IMR-90 (cell line): Measurements from ENCODE around the gene DUSP12. TPM values are rescaled to one million over a fixed set of nuclear protein-coding genes. Genes with fewer than 3 reads are reported as not detected.

Source experiments
- ATAC-seq: fragments of 200-7000 bp; cut with Tn5 transposase; 2 replicates; pipeline ENCODE4 v1.9.1; 2020; ENCODE audit warnings: low read depth, mild to moderate bottlenecking, moderate library complexity
- Bru-seq: library from RNA; stranded (reverse); fragments of 400-500 nt; gene quantifications from one replicate; lab custom pipeline; 2021; lab: Mats Ljungman, UMichigan
- BruChase-seq, 2 experiments: library from RNA; stranded (reverse); fragments of 400-500 nt; gene quantifications; one replicate each; lab custom pipeline; 2021; lab: Mats Ljungman, UMichigan
- BruUV-seq: library from RNA; stranded (reverse); fragments of 400-500 nt; replicated peaks from 2 replicates; lab custom pipeline; 2021; lab: Mats Ljungman, UMichigan
- CTCF ChIA-PET: fragments of 300-600 bp; formaldehyde crosslinking; extraction: SDS; loops from one replicate; lab custom pipeline; 2021; ENCODE audit warnings: antibody characterized with exemption; lab: Yijun Ruan, JAX
- POLR2A ChIA-PET: fragments of 300-600 bp; sonication (Branson Sonifier 250); formaldehyde crosslinking; loops from one replicate; lab custom pipeline; 2022; ENCODE audit warnings: antibody characterized with exemption; ENCODE audit not compliant: unreplicated experiment; lab: Charles Lee
- DNase-seq: peaks from one replicate; pipeline ENCODE4 v3.0.0; 2013
- H2AFZ ChIP-seq: replicated peaks from 2 replicates; pipeline ENCODE3; 2013; ENCODE audit warnings: low read length, mild to moderate bottlenecking; ENCODE audit not compliant: poor library complexity
- H2AK5ac ChIP-seq: 2 replicates; pipeline ENCODE4 v1.6.1; 2013; ENCODE audit warnings: low read depth, low read length, inconsistent platforms
- H2AK9ac ChIP-seq: replicated peaks from 2 replicates; pipeline ENCODE3; 2013; ENCODE audit warnings: mild to moderate bottlenecking, low read depth, low read length, moderate library complexity; ENCODE audit not compliant: poor library complexity
- H2BK120ac ChIP-seq: 2 replicates; pipeline ENCODE4 v1.6.1; 2013; ENCODE audit warnings: low read depth, low read length, inconsistent platforms
- H2BK15ac ChIP-seq: 3 replicates; pipeline ENCODE4 v1.6.1; 2013; ENCODE audit warnings: low read depth, low read length, inconsistent platforms
- H2BK20ac ChIP-seq: 2 replicates; pipeline ENCODE4 v1.6.1; 2013; ENCODE audit warnings: low read depth, mild to moderate bottlenecking, inconsistent platforms, low read length, moderate library complexity
- H2BK5ac ChIP-seq: 2 replicates; pipeline ENCODE4 v1.6.1; 2013; ENCODE audit warnings: mild to moderate bottlenecking, low read depth, low read length, inconsistent platforms; ENCODE audit not compliant: poor library complexity, severe bottlenecking
- H3K14ac ChIP-seq: replicated peaks from 2 replicates; pipeline ENCODE4 v1.6.1; 2013; ENCODE audit warnings: low read depth, low read length, inconsistent platforms
- H3K18ac ChIP-seq: 2 replicates; pipeline ENCODE4 v1.6.1; 2013; ENCODE audit warnings: low read depth, low read length, control low read depth
- H3K23ac ChIP-seq: 2 replicates; pipeline ENCODE4 v1.6.1; 2013; ENCODE audit warnings: low read depth, low read length, inconsistent platforms
- H3K27ac ChIP-seq: 2 replicates; pipeline ENCODE4 v1.5.1; 2013; ENCODE audit warnings: mild to moderate bottlenecking, control low read depth, low read length; ENCODE audit not compliant: insufficient read depth
- H3K27me3 ChIP-seq: 2 replicates; pipeline ENCODE4 v1.6.1; 2013; ENCODE audit warnings: low read length; ENCODE audit not compliant: control insufficient read depth, insufficient read depth
- H3K36me3 ChIP-seq: 2 replicates; pipeline ENCODE4 v1.6.1; 2013; ENCODE audit warnings: low read length, mixed read lengths; ENCODE audit not compliant: control insufficient read depth, insufficient read depth
- H3K4ac ChIP-seq: 2 replicates; pipeline ENCODE4 v1.6.1; 2013; ENCODE audit warnings: low read depth, low read length, inconsistent platforms
- H3K4me1 ChIP-seq: 2 replicates; pipeline ENCODE4 v1.6.1; 2013; ENCODE audit warnings: low read length, mixed read lengths; ENCODE audit not compliant: control insufficient read depth, insufficient read depth
- H3K4me2 ChIP-seq: 2 replicates; pipeline ENCODE4 v1.6.1; 2013; ENCODE audit warnings: low read depth, mild to moderate bottlenecking, control low read depth, low read length, moderate library complexity
- H3K4me3 ChIP-seq: 2 replicates; pipeline ENCODE4 v1.5.1; 2013; ENCODE audit warnings: low read depth, mild to moderate bottlenecking, control low read depth, low read length, moderate library complexity; ENCODE audit not compliant: insufficient read depth
- H3K56ac ChIP-seq: 2 replicates; pipeline ENCODE4 v1.6.1; 2013; ENCODE audit warnings: low read length, inconsistent platforms; ENCODE audit not compliant: insufficient read depth; ENCODE audit errors: extremely low read depth
- H3K79me1 ChIP-seq, 2 experiments: 2 replicates each; pipeline ENCODE4 v1.6.1; 2013; ENCODE audit warnings: low read length in 2 of 2, inconsistent platforms in 1 of 2, low read depth in 1 of 2
- H3K9ac ChIP-seq: 2 replicates; pipeline ENCODE4 v1.6.1; 2013; ENCODE audit warnings: low read depth, low read length, control low read depth
- H3K9me1 ChIP-seq: 2 replicates; pipeline ENCODE4 v1.6.1; 2013; ENCODE audit warnings: low read length, inconsistent platforms; ENCODE audit not compliant: insufficient read depth
- H3K9me3 ChIP-seq: 2 replicates; pipeline ENCODE4 v1.6.1; 2013; ENCODE audit warnings: low read length; ENCODE audit not compliant: control insufficient read depth, insufficient read depth
- H4K20me1 ChIP-seq: 2 replicates; pipeline ENCODE4 v1.6.1; 2013; ENCODE audit warnings: low read length, inconsistent platforms; ENCODE audit not compliant: insufficient read depth
- H4K5ac ChIP-seq: 2 replicates; pipeline ENCODE4 v1.6.1; 2013; ENCODE audit warnings: mild to moderate bottlenecking, low read depth, low read length, control low read depth
- H4K8ac ChIP-seq, 2 experiments: 2 replicates each; pipeline ENCODE4 v1.6.1; 2013; ENCODE audit warnings: low read depth in 2 of 2, low read length in 2 of 2, control low read depth in 1 of 2, inconsistent platforms in 1 of 2
- H4K91ac ChIP-seq: 2 replicates; pipeline ENCODE4 v1.6.1; 2013; ENCODE audit warnings: low read depth, low read length, inconsistent platforms; ENCODE audit not compliant: insufficient read depth
- BHLHE40 ChIP-seq: fragments of 150-350 bp; IDR thresholded peaks from 2 replicates; pipeline ENCODE4 v1.6.1; 2016; ENCODE audit warnings: mild to moderate bottlenecking, low read depth, low read length
- CHD1 ChIP-seq: IDR thresholded peaks from 2 replicates; pipeline ENCODE4 v1.6.1; 2012; ENCODE audit warnings: low read depth, low read length, improper control_type of control experiment
- MAZ ChIP-seq: IDR thresholded peaks from 2 replicates; pipeline ENCODE4 v1.6.1; 2012; ENCODE audit warnings: low read depth, mild to moderate bottlenecking, low read length, improper control_type of control experiment, moderate library complexity, borderline replicate concordance
- MXI1 ChIP-seq: IDR thresholded peaks from 2 replicates; pipeline ENCODE4 v1.6.1; 2012; ENCODE audit warnings: low read depth, mild to moderate bottlenecking, low read length, moderate library complexity, borderline replicate concordance
- NFE2L2 ChIP-seq: fragments of 150-350 bp; IDR thresholded peaks from 2 replicates; pipeline ENCODE4 v1.6.1; 2016; ENCODE audit warnings: low read depth, mild to moderate bottlenecking, low read length
- POLR2A ChIP-seq: IDR thresholded peaks from 2 replicates; pipeline ENCODE4 v1.6.1; 2012; ENCODE audit warnings: mild to moderate bottlenecking, low read depth, low read length
- RCOR1 ChIP-seq: IDR thresholded peaks from 2 replicates; pipeline ENCODE4 v1.6.1; 2012; ENCODE audit warnings: mild to moderate bottlenecking, low read length, improper control_type of control experiment; ENCODE audit not compliant: insufficient replicate concordance
- USF2 ChIP-seq: fragments of 150-350 bp; IDR thresholded peaks from 2 replicates; pipeline ENCODE4 v1.6.1; 2017; ENCODE audit warnings: mild to moderate bottlenecking, antibody characterized with exemption, low read length, low read depth
- WGBS, 2 experiments: methylation state at CpG; one replicate each; pipeline versions ENCODE4 v1.1.5 to v1.1.7; 2013; ENCODE audit warnings: missing lambda C conversion rate in 2 of 2; ENCODE audit not compliant: insufficient read length in 1 of 2; ENCODE audit errors: extremely low coverage in 2 of 2; 5-methylcytosine and 5-hydroxymethylcytosine counted together
- dilution Hi-C: fragments of 300-500 bp; cut with HindIII; formaldehyde crosslinking; loops from one replicate; pipeline ENCODE4 v1.14.3; 2018; ENCODE audit warnings: low sequenced_read_pairs; ENCODE audit not compliant: unreplicated experiment
- in situ Hi-C: fragments of 300-500 bp; cut with MboI; formaldehyde crosslinking; loops from 3 replicates; pipeline ENCODE4 v1.14.3; 2019; ENCODE audit warnings: low sequenced_read_pairs, inconsistent platforms, mixed read lengths
- intact Hi-C: fragments of 100-400 bp; cut with micrococcal nuclease; formaldehyde crosslinking; loops from 2 replicates; pipeline ENCODE4 v1.10.0; 2022
- long read RNA-seq: library from polyadenylated mRNA; unstranded; transcript quantifications from one replicate; pipeline ENCODE4 v2.0.0, GENCODE V29; 2021; ENCODE audit not compliant: unreplicated experiment
- polyA plus RNA-seq, 3 experiments: library from polyadenylated mRNA; depleted of rRNA; stranded (reverse); fragments of >200 nt; gene quantifications; 2 replicates each; pipeline ENCODE4 v1.2.3, GENCODE V29; 2012; ENCODE audit warnings: low replicate concordance in 1 of 3
- total RNA-seq: library from RNA; depleted of rRNA; stranded (reverse); fragments of >200 nt; gene quantifications from 2 replicates; pipeline ENCODE4 v1.2.3, GENCODE V29; 2012; rRNA removed
- TF ChIP-seq, protein P1 (sequence below): conservative IDR thresholded peaks from 2 replicates; pipeline ENCODE4 v1.5.1; 2012; ENCODE audit warnings: mild to moderate bottlenecking, low read depth, low read length, improper control_type of control experiment

DUSP12 gene
- total RNA-seq (31.5 and 31.7 TPM in 2 replicates), polyA plus RNA-seq (2012; rRNA removed) (35.6 and 39.2 TPM in 2 replicates), Bru-seq, nascent RNA (percentile 74 among the genes with signal in this experiment), BruChase-seq, experiment 1, labeled RNA remaining after a 6-hour chase (percentile 71 among the genes with signal in this experiment), BruChase-seq, experiment 2, labeled RNA remaining after a 2-hour chase (percentile 65 among the genes with signal in this experiment)
- polyA plus RNA-seq (2012; cell fraction: cytosol; rRNA removed), result 22.3 and 27.3 TPM in 2 replicates
- 22.1 and 22.2 TPM in 2 replicates for polyA plus RNA-seq (2012; cell fraction: nucleus; rRNA removed; ENCODE audit: low replicate concordance)
- long read RNA-seq, transcript DUSP12-201 (6 exons, 1,270 nt), result major isoform, 16 of 29 reads
- long read RNA-seq, partial matches to known transcripts, result 2 of 29 reads
- long read RNA-seq, other reads (novel, unspliced or antisense), result 10 of 29 reads

DNA sequence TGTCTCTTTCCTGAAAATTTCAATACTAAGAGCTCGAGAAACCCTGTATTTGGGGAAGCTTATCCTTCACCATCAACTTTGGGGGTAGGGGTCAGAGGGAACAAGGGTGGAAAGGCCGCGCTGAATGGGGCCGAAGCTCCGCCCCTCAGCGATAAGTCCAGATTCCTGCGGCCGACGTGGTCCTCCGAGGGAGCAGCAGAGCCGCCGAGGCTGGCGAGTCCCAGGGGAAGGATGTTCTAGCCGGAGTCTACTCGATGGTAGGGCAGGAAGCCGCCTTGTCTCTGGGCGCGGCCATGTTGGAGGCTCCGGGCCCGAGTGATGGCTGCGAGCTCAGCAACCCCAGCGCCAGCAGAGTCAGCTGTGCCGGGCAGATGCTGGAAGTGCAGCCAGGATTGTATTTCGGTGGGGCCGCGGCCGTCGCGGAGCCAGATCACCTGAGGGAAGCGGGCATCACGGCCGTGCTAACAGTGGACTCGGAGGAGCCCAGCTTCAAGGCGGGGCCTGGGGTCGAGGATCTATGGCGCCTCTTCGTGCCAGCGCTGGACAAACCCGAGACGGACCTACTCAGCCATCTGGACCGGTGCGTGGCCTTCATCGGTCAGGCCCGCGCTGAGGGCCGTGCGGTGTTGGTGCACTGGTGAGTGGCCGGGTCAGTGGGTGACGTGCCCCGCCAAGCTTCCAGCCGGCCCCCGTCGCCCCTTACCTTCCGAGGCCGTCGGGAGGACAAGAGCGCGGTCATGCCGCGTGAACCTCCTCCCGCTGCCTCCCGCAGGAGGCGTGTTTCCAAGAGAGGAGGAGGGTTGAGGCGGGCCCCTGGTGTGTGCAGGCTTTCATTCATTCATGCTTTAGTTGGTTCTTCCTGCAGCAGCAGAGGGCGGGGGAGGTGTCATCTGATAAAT, at the start of gene DUSP12:
Gene DUSP12, plus strand, starts transcription at position 278 of the 899 bp plus-strand sequence. Its CDS starts 16 bp downstream, at position 294.
- Histone ChIP-seq H3K4ac (peak within 1 kb of the TSS; percentile 97), H2BK20ac (no peak within 1 kb of the TSS), H2AFZ (peak within 1 kb of the TSS; percentile 97), H3K4me3 (peak within 1 kb of the TSS; percentile 91), H2BK5ac (peak within 1 kb of the TSS; percentile 94), H3K27ac (peak within 1 kb of the TSS; percentile 97), H4K5ac (peak within 1 kb of the TSS; percentile 86), H2AK5ac (peak within 1 kb of the TSS; percentile 76), H2BK15ac (no peak within 1 kb of the TSS), H3K56ac (peak within 1 kb of the TSS; percentile 83), H3K4me2 (peak within 1 kb of the TSS; percentile 80), H3K4me1 (no peaks in the 10 kb centered on the region), H2AK9ac (peak within 1 kb of the TSS; percentile 68), H3K18ac (peak within 1 kb of the TSS; percentile 79; the same call in 1 of the 2 replicates), H4K8ac (peak within 1 kb of the TSS; percentile 84 to 96), H3K23ac (peak within 1 kb of the TSS; percentile 95), H3K9ac (peak within 1 kb of the TSS; percentile 96), H4K91ac (peak within 1 kb of the TSS; percentile 78), H3K9me3 (no peaks in the 10 kb centered on the region), H3K79me1 (peaks cover 18 to 26% of the 10 kb centered on the region in 2 experiments), H3K14ac (peak within 1 kb of the TSS; percentile 95), H3K36me3 (peaks cover 11% of the 10 kb centered on the region), H2BK120ac (peak within 1 kb of the TSS; percentile 71), H3K27me3 (no peaks in the 10 kb centered on the region), H4K20me1 (peaks cover 11% of the 10 kb centered on the region), H3K9me1 (no peaks in the 10 kb centered on the region)
- ChIA-PET POLR2A (no interaction called here), CTCF (interaction anchor here (0.6 to 1.2 kb wide), 7 partner anchors 12 to 947 kb away, joined by 3 to 8 read pairs (median 3); no protein-coding TSS in a partner anchor)
- in situ Hi-C loops, result loop anchor here (10.0 to 25.0 kb wide), 3 partner anchors 112 to 535 kb away; partner anchors contain the start of genes FCER1G and FCGR3B
- 0% methylated on average over 31 of the region's 65 CpGs; no CpG with 5 or more reads in 1 of the 2 experiments for WGBS, 2 experiments
- intact Hi-C loops, result no loop called here
- no TSS peak for BruUV-seq
- peak; percentile 98 for ATAC-seq
- TF ChIP-seq RCOR1 (peak; percentile 68), MXI1 (peak; percentile 65), POLR2A (peak; percentile 79), CHD1 (no peak), BHLHE40 (no peak), MAZ (peak; percentile 61; the same call in 1 of the 2 replicates), USF2 (no peak; the same call in 1 of the 2 replicates), NFE2L2 (no peak)
- TF ChIP-seq, protein P1, sequence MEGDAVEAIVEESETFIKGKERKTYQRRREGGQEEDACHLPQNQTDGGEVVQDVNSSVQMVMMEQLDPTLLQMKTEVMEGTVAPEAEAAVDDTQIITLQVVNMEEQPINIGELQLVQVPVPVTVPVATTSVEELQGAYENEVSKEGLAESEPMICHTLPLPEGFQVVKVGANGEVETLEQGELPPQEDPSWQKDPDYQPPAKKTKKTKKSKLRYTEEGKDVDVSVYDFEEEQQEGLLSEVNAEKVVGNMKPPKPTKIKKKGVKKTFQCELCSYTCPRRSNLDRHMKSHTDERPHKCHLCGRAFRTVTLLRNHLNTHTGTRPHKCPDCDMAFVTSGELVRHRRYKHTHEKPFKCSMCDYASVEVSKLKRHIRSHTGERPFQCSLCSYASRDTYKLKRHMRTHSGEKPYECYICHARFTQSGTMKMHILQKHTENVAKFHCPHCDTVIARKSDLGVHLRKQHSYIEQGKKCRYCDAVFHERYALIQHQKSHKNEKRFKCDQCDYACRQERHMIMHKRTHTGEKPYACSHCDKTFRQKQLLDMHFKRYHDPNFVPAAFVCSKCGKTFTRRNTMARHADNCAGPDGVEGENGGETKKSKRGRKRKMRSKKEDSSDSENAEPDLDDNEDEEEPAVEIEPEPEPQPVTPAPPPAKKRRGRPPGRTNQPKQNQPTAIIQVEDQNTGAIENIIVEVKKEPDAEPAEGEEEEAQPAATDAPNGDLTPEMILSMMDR, result 0 out of 2 replicates have a peak, but pooled peaks have one; percentile 32
- peak; percentile 96 for DNase-seq
- dilution Hi-C loops, result no loop called here
